Measurements from ENCODE around the gene TPX2. TPM values are rescaled to one million over a fixed set of nuclear protein-coding genes. Genes with fewer than 3 reads are reported as not detected.

TPX2 gene
- total and polyA plus RNA-seq, 2 donors (not counting 3 experiments of a cell fraction or from before 2014, with no cell fraction given): 24.8 to 114 TPM

DNA sequence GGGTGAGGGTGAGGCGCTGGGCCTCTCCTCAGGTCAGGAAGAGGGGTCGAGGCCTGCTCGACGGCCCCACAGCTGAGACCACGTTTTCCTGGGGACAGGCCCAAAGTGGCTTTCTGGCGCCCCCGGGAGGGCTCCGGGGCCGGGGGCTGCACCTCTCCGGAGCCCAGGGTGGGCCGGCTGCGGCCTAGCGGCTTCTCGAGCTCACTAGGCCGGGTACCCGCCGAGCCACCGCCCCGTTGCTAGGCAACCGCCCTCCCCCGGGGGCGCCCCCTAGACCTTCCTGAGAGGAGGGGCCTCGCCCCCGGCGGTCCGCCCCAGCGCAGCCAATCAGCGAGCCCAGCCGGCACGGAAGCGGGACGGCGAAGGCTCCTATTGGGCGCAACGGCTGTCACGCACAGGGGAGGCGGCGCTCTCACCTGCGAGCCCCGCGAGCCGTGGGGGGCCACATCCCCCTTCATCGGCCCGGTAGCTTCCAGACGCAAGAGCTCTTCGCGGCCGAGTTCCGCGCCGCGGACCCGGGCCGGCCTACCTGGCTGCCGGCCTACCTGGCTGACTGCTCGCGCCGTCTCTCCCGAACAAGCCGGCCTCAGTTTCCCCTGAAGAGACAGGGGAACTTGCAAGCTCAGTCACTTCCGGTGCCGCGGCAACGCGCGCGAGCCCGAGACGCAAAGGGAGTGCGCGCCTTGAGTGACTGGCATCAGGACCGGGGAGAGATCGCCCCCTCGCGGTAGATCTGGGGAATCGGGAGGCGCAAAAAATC is 15.6 kb upstream of the TPX2 start:
- peaks cover 0 to 1% of the 10 kb centered on the region in 2 experiments for H3K36me3 ChIP-seq (ENCODE audit: control insufficient read depth in 2 of 2, extremely low read depth in 1 of 2, insufficient read depth in 2 of 2, low read length in 2 of 2)
- peak; percentile 98 for DNase-seq (ENCODE audit: low read depth, low spot score)
- TF ChIP-seq MYC (IDR thresholded peaks at IDR 0.05; ENCODE audit: low read depth, low read length) (no peak), GATA2 (IDR thresholded peaks at IDR 0.05; ENCODE audit: insufficient read depth, insufficient read length, low read depth, low read length) (no peak), JUN (IDR thresholded peaks at IDR 0.05; ENCODE audit: borderline replicate concordance, insufficient read depth, insufficient read length, low read depth) (no peak), POLR2A (IDR thresholded peaks at IDR 0.05; ENCODE audit: low read depth, low read length) (no peak), FOS (IDR thresholded peaks at IDR 0.05; ENCODE audit: borderline replicate concordance, insufficient read depth, low read length) (no peak), CTCF (IDR thresholded peaks at IDR 0.05; ENCODE audit: extremely low read depth in 1 of 2, insufficient read depth in 1 of 2, low read depth in 1 of 2, low read length in 2 of 2) (peak; percentile 84 to 93), POLR2AphosphoS5 (IDR thresholded peaks at IDR 0.05; ENCODE audit: insufficient read depth, low read depth, low read length) (peak; percentile 41), EZH2 (IDR thresholded peaks at IDR 0.05; ENCODE audit: borderline replicate concordance, low read depth, low read length, severe bottlenecking) (no peak)
- TF ChIP-seq, protein P1, sequence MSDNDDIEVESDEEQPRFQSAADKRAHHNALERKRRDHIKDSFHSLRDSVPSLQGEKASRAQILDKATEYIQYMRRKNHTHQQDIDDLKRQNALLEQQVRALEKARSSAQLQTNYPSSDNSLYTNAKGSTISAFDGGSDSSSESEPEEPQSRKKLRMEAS (IDR thresholded peaks at IDR 0.05; ENCODE audit: insufficient read depth, insufficient read length): no peak
- H2AFZ ChIP-seq (ENCODE audit: low read depth, low read length): peak overlapping the region; percentile 70
- FAIRE-seq: peak; percentile 97
- peak overlapping the region; percentile 61 to 94 (median 91) for H3K4me3 ChIP-seq (replicated peaks in 1 of 3; ENCODE audit: insufficient read depth in 1 of 3, low read depth in 1 of 3, low read length in 3 of 3)
- peaks cover 42% of the 10 kb centered on the region for H3K79me2 ChIP-seq (ENCODE audit: control insufficient read depth, insufficient read depth, low read length)
- POLR2A ChIA-PET: interaction anchor here (0.5 to 3.1 kb wide), 8 partner anchors 11 to 151 kb away, joined by 3 to 22 read pairs (median 4); no protein-coding TSS in a partner anchor
- no TSS peak for BruUV-seq (replicated peaks)
- peak overlapping the region; percentile 90 for H3K27ac ChIP-seq (ENCODE audit: insufficient read depth, low read depth, low read length)
- H3K4me1 ChIP-seq (ENCODE audit: control insufficient read depth, extremely low read depth, insufficient read depth, low read length): peaks cover 23% of the 10 kb centered on the region
- H3K4me2 ChIP-seq (ENCODE audit: insufficient read depth, low read length): peak overlapping the region; percentile 88
- H3K27me3 ChIP-seq (ENCODE audit: control insufficient read depth in 2 of 2, insufficient read depth in 2 of 2, low read length in 2 of 2): no peaks in the 10 kb centered on the region
- CTCF ChIA-PET: interaction anchor here (0.7 to 10.5 kb wide), 48 partner anchors 9 to 929 kb away, joined by 3 to 658 read pairs (median 5); partner anchors contain the start of genes ID1 and TPX2
- intact Hi-C loops (cut with micrococcal nuclease): loop anchor here (1.0 kb wide), 5 partner anchors 24 to 160 kb away; no protein-coding TSS in a partner anchor
- no peaks in the 10 kb centered on the region for H4K20me1 ChIP-seq (replicated peaks; ENCODE audit: control insufficient read depth, extremely low read depth, insufficient read depth, low read length)
- dilution Hi-C loops (cut with MboI; ENCODE audit: extremely low pct_ligation_motif_present, low sequenced_read_pairs): no loop called here
- peak overlapping the region; percentile 84 for H3K9ac ChIP-seq (replicated peaks; ENCODE audit: extremely low read depth, insufficient read depth, low read length)
- H3K9me3 ChIP-seq (replicated peaks; ENCODE audit: control insufficient read depth, insufficient read depth, low read length): no peaks in the 10 kb centered on the region
- H3K9me1 ChIP-seq (replicated peaks; ENCODE audit: control insufficient read depth, extremely low read depth, insufficient read depth, low read length): no peaks in the 10 kb centered on the region

Measured in endothelial cell of umbilical vein (primary cell).